SK-N-SH treated with all-trans-retinoic acid at 6 μM for 48 hours (cell line): Measurements from ENCODE around the gene IRF1.
A peak's percentile ranks its signal among the peaks of the same experiment; 100 is the strongest.

Source experiments
- ATAC-seq: fragments of 200-7000 bp; cut with Tn5 transposase; 3 replicates; pipeline ENCODE4 v1.9.1; 2020; ENCODE audit warnings: mild to moderate bottlenecking, moderate library complexity
- ARNTL ChIP-seq: fragments of 450-650 bp; formaldehyde crosslinking; IDR thresholded peaks from 2 replicates; pipeline ENCODE4 v1.5.0; 2020; ENCODE audit warnings: low read depth, mild to moderate bottlenecking, moderate library complexity, borderline replicate concordance
- BACH2 ChIP-seq: fragments of 250-450 bp; sonication (Bioruptor Pico); IDR thresholded peaks from 2 replicates; pipeline ENCODE4 v1.9.0; 2021; ENCODE audit warnings: mild to moderate bottlenecking, borderline replicate concordance
- CSDC2 ChIP-seq: fragments of 250-450 bp; sonication (Bioruptor Pico); IDR thresholded peaks from 2 replicates; pipeline ENCODE4 v1.5.0; 2020; ENCODE audit warnings: mild to moderate bottlenecking, moderate library complexity
- GLIS3 ChIP-seq: fragments of 250-450 bp; sonication (Bioruptor Pico); IDR thresholded peaks from 2 replicates; pipeline ENCODE4 v1.5.0; 2020; ENCODE audit warnings: mild to moderate bottlenecking, moderate library complexity
- OSR1 ChIP-seq: fragments of 250-450 bp; sonication (Bioruptor Pico); IDR thresholded peaks from 2 replicates; pipeline ENCODE4 v1.8.0; 2022; ENCODE audit warnings: moderate library complexity, mild to moderate bottlenecking, inconsistent platforms
- PPARA ChIP-seq: fragments of 250-450 bp; sonication (Bioruptor Pico); IDR thresholded peaks from 2 replicates; pipeline ENCODE4 v1.5.0; 2020; ENCODE audit warnings: mild to moderate bottlenecking, borderline replicate concordance
- SNAI2 ChIP-seq: fragments of 250-450 bp; sonication (Bioruptor Pico); IDR thresholded peaks from 2 replicates; pipeline ENCODE4 v1.5.0; 2020; ENCODE audit warnings: mild to moderate bottlenecking, moderate library complexity
- TCF4 ChIP-seq: fragments of 250-450 bp; sonication (Bioruptor Pico); IDR thresholded peaks from 2 replicates; pipeline ENCODE4 v1.8.0; 2021; ENCODE audit warnings: mild to moderate bottlenecking, moderate library complexity, borderline replicate concordance
- TOX ChIP-seq: fragments of 250-450 bp; sonication (Bioruptor Pico); IDR thresholded peaks from 2 replicates; pipeline ENCODE4 v1.8.0; 2021; ENCODE audit warnings: mild to moderate bottlenecking, moderate library complexity, borderline replicate concordance
- ZC3H10 ChIP-seq: fragments of 250-450 bp; sonication (Bioruptor Pico); IDR thresholded peaks from 2 replicates; pipeline ENCODE4 v1.5.1; 2021; ENCODE audit warnings: mild to moderate bottlenecking, moderate library complexity
- ZFP3 ChIP-seq: fragments of 250-450 bp; sonication (Bioruptor Pico); IDR thresholded peaks from 2 replicates; pipeline ENCODE4 v1.5.0; 2020; ENCODE audit warnings: mild to moderate bottlenecking, moderate library complexity
- ZFP30 ChIP-seq: fragments of 450-650 bp; formaldehyde crosslinking; IDR thresholded peaks from 2 replicates; pipeline ENCODE4 v1.5.0; 2022; ENCODE audit warnings: mild to moderate bottlenecking, moderate library complexity
- ZNF565 ChIP-seq: fragments of 450-650 bp; formaldehyde crosslinking; conservative IDR thresholded peaks from 2 replicates; pipeline ENCODE4 v1.5.0; 2020; ENCODE audit warnings: low read depth, mild to moderate bottlenecking, moderate library complexity
- ZNF70 ChIP-seq: fragments of 450-650 bp; formaldehyde crosslinking; IDR thresholded peaks from 2 replicates; pipeline ENCODE4 v1.5.0; 2020; ENCODE audit warnings: mild to moderate bottlenecking, moderate library complexity
- ZNF8 ChIP-seq: fragments of 450-650 bp; formaldehyde crosslinking; IDR thresholded peaks from 2 replicates; pipeline ENCODE4 v1.5.0; 2020; ENCODE audit warnings: mild to moderate bottlenecking, moderate library complexity
- TF ChIP-seq, protein P1 (sequence below): fragments of 250-450 bp; sonication (Bioruptor Pico); IDR thresholded peaks from 2 replicates; pipeline ENCODE4 v1.8.0; 2021; ENCODE audit warnings: low read depth, mild to moderate bottlenecking, moderate library complexity, borderline replicate concordance
- TF ChIP-seq, protein P2 (sequence below): fragments of 250-450 bp; sonication (Bioruptor Pico); IDR thresholded peaks from 2 replicates; pipeline ENCODE4 v1.5.0; 2020; ENCODE audit warnings: mild to moderate bottlenecking, moderate library complexity
- TF ChIP-seq, protein P3 (sequence below): fragments of 250-450 bp; sonication (Bioruptor Pico); IDR thresholded peaks from 2 replicates; pipeline ENCODE4 v1.5.1; 2020; ENCODE audit warnings: low read depth, mild to moderate bottlenecking, moderate library complexity
- TF ChIP-seq, protein P4 (sequence below): fragments of 250-450 bp; sonication (Bioruptor Pico); IDR thresholded peaks from 2 replicates; pipeline ENCODE4 v1.8.0; 2020; ENCODE audit warnings: mild to moderate bottlenecking, moderate library complexity, borderline replicate concordance

IRF1 gene

DNA sequence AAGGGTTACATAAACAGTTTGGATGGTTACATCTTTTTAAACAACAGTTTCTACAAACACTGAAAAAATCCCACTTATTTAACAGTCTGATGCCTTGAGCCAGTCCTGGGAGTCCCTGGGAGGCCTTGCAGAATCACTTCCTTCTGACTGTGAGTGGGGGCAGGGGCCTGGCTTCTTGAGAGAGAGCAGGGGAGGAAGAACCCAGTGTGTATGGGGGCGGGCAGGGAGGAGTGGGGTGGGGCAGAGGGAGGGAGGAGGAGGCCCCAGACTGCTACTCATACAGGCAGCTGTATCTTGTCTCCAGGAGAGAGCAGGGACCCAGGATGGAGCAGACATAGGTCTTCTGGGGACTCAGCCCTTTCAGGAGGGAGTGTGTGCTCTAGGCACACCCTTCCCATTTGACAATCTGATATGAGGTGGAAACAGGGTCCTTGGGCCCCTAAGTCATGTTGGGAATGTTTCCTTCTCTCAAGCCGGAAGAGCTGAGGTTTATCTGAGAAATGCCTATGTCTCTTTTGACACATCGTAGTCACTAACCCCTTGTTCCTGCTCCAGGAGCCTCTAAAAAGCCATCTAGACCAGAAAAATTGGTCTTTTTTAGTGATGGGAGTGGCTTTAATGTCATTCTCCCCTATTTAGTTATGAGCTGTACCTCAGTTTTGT, 52.8 kb downstream of the IRF1 start:
- TF ChIP-seq, protein P1, sequence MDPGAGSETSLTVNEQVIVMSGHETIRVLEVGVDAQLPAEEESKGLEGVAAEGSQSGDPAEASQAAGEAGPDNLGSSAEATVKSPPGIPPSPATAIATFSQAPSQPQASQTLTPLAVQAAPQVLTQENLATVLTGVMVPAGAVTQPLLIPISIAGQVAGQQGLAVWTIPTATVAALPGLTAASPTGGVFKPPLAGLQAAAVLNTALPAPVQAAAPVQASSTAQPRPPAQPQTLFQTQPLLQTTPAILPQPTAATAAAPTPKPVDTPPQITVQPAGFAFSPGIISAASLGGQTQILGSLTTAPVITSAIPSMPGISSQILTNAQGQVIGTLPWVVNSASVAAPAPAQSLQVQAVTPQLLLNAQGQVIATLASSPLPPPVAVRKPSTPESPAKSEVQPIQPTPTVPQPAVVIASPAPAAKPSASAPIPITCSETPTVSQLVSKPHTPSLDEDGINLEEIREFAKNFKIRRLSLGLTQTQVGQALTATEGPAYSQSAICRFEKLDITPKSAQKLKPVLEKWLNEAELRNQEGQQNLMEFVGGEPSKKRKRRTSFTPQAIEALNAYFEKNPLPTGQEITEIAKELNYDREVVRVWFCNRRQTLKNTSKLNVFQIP = no peak
- TF ChIP-seq CSDC2 (no peak), TCF4 (CRISPR knock-in tag) (no peak), ZC3H10 (CRISPR knock-in tag) (no peak), BACH2 (CRISPR knock-in tag) (no peak), OSR1 (no peak), ZNF8 (no peak), GLIS3 (no peak)
- TF ChIP-seq, protein P2, sequence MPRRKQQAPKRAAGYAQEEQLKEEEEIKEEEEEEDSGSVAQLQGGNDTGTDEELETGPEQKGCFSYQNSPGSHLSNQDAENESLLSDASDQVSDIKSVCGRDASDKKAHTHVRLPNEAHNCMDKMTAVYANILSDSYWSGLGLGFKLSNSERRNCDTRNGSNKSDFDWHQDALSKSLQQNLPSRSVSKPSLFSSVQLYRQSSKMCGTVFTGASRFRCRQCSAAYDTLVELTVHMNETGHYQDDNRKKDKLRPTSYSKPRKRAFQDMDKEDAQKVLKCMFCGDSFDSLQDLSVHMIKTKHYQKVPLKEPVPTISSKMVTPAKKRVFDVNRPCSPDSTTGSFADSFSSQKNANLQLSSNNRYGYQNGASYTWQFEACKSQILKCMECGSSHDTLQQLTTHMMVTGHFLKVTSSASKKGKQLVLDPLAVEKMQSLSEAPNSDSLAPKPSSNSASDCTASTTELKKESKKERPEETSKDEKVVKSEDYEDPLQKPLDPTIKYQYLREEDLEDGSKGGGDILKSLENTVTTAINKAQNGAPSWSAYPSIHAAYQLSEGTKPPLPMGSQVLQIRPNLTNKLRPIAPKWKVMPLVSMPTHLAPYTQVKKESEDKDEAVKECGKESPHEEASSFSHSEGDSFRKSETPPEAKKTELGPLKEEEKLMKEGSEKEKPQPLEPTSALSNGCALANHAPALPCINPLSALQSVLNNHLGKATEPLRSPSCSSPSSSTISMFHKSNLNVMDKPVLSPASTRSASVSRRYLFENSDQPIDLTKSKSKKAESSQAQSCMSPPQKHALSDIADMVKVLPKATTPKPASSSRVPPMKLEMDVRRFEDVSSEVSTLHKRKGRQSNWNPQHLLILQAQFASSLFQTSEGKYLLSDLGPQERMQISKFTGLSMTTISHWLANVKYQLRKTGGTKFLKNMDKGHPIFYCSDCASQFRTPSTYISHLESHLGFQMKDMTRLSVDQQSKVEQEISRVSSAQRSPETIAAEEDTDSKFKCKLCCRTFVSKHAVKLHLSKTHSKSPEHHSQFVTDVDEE (CRISPR knock-in tag) = no peak
- TF ChIP-seq, protein P3, sequence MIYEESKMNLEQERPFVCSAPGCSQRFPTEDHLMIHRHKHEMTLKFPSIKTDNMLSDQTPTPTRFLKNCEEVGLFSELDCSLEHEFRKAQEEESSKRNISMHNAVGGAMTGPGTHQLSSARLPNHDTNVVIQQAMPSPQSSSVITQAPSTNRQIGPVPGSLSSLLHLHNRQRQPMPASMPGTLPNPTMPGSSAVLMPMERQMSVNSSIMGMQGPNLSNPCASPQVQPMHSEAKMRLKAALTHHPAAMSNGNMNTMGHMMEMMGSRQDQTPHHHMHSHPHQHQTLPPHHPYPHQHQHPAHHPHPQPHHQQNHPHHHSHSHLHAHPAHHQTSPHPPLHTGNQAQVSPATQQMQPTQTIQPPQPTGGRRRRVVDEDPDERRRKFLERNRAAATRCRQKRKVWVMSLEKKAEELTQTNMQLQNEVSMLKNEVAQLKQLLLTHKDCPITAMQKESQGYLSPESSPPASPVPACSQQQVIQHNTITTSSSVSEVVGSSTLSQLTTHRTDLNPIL (CRISPR knock-in tag) = no peak
- peak; percentile 76 for ATAC-seq

DNA sequence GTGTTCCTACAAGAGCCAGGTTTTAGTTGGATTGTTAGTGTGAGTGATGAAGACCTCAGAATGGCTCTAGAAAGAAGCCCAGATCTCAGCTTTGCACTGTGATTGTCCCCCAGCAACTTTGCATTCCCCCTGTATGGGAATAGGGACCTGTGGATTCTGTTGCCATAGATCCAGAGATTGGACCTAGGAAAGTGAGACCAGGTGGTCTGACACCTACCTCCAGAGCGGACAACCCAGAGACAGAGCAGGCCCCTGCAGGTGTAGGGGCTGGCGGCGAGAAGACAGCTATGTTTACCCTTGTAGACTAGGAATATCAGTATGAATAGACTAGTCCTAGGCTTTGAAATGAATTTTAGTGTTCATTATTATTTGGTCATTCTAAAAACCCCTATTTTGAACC, 53.6 kb downstream of the IRF1 start:
- no peak for ATAC-seq
- TF ChIP-seq ZNF70 (CRISPR knock-in tag) = no peak
- TF ChIP-seq BACH2 (CRISPR knock-in tag) = no peak
- TF ChIP-seq, protein P3 (CRISPR knock-in tag) = no peak
- TF ChIP-seq ZNF565 (CRISPR knock-in tag) = no peak
- TF ChIP-seq TCF4 (CRISPR knock-in tag) = no peak
- TF ChIP-seq ZNF8 = no peak
- TF ChIP-seq TOX (CRISPR knock-in tag) = no peak
- TF ChIP-seq, protein P4, sequence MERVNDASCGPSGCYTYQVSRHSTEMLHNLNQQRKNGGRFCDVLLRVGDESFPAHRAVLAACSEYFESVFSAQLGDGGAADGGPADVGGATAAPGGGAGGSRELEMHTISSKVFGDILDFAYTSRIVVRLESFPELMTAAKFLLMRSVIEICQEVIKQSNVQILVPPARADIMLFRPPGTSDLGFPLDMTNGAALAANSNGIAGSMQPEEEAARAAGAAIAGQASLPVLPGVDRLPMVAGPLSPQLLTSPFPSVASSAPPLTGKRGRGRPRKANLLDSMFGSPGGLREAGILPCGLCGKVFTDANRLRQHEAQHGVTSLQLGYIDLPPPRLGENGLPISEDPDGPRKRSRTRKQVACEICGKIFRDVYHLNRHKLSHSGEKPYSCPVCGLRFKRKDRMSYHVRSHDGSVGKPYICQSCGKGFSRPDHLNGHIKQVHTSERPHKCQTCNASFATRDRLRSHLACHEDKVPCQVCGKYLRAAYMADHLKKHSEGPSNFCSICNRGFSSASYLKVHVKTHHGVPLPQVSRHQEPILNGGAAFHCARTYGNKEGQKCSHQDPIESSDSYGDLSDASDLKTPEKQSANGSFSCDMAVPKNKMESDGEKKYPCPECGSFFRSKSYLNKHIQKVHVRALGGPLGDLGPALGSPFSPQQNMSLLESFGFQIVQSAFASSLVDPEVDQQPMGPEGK = no peak
- TF ChIP-seq SNAI2 (CRISPR knock-in tag) = no peak
- TF ChIP-seq GLIS3 = no peak
- no peak for TF ChIP-seq ZFP3 (CRISPR knock-in tag)
- TF ChIP-seq PPARA (CRISPR knock-in tag) = no peak
- TF ChIP-seq, protein P2 (CRISPR knock-in tag) = no peak

DNA sequence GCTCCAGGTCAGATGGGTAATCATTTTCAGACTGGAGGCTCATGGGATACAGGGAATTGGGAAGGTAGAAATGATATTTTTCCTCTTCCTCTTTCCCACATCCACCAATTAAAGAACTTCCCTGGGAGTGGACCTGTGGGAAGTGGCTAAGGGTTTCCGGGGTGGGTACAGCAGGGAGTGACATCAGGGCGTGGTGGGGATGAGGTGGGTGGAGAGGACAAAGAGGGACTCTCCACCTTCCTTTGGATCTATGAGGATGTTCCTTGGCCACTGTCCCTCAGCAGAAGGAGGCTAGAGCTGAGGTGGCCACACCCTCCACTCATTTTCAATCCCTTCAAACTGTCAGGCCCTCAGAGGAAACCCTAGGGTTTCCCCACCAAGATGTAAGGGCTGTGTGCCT, 54.7 kb downstream of the IRF1 start:
- ATAC-seq = no peak
- TF ChIP-seq OSR1 (no peak), SNAI2 (CRISPR knock-in tag) (no peak), BACH2 (CRISPR knock-in tag) (no peak), GLIS3 (no peak), ZFP3 (CRISPR knock-in tag) (no peak), CSDC2 (no peak), ZFP30 (no peak), ARNTL (CRISPR knock-in tag) (no peak)
- TF ChIP-seq, protein P4 = no peak
- TF ChIP-seq, protein P2 (CRISPR knock-in tag) = no peak
